Ascending aorta (tissue), 2 donors: ENCODE results near the gene SPECC1L. TPM values are rescaled to one million over a fixed set of nuclear protein-coding genes. Genes with fewer than 3 reads are reported as not detected.
A peak's percentile ranks its signal among the peaks of the same experiment; 100 is the strongest.
"Not testable (repeated sequence)": the region's sequence is repeated elsewhere in the genome, so short reads cannot be mapped to it uniquely, and the experiment has no call there.

Source experiments
- DNase-seq, 2 donors: peaks; one replicate each; pipeline ENCODE4 v3.0.0-alpha.2; 2019; ENCODE audit warnings: low spot score in 2 of 2
- H3K27ac ChIP-seq, 2 donors: fragments of 200-600 bp; sonication (generic); one replicate each; pipeline ENCODE4 v1.5.1; 2016 to 2017; ENCODE audit warnings: mild to moderate bottlenecking in 1 of 2
- H3K27me3 ChIP-seq: fragments of 200-600 bp; sonication (generic); one replicate; pipeline ENCODE4 v1.5.1; 2017
- H3K36me3 ChIP-seq, 2 donors: fragments of 200-600 bp; sonication (generic); one replicate each; pipeline ENCODE4 v1.5.1; 2016
- H3K4me1 ChIP-seq, 2 donors: fragments of 200-600 bp; sonication (generic); one replicate each; pipeline ENCODE4 v1.5.1; 2016 to 2017; ENCODE audit warnings: mild to moderate bottlenecking in 1 of 2
- H3K4me3 ChIP-seq, 2 donors: fragments of 200-600 bp; sonication (generic); one replicate each; pipeline ENCODE4 v1.5.1; 2016 to 2017; ENCODE audit warnings: mild to moderate bottlenecking in 1 of 2
- H3K9me3 ChIP-seq, 2 donors: fragments of 200-600 bp; sonication (generic); one replicate each; pipeline ENCODE4 v1.5.1; 2016
- CTCF ChIP-seq, 3 experiments: fragments of 200-600 bp in 2 of 3; fragments of 450-650 bp in 1 of 3; sonication (generic) in 2 of 3; IDR thresholded peaks; one replicate each; pipeline ENCODE4 v1.5.1; 2016 to 2019; ENCODE audit warnings: antibody characterized with exemption in 3 of 3, mild to moderate bottlenecking in 1 of 3, moderate library complexity in 1 of 3
- intact Hi-C: fragments of 100-400 bp; cut with DNase I; formaldehyde crosslinking; loops from one replicate; pipeline ENCODE4 v1.15.1; 2023
- total RNA-seq: library from RNA; depleted of rRNA; stranded (reverse); fragments of >200 nt; gene quantifications from one replicate; pipeline ENCODE4 v1.1.0, GENCODE V29; 2016

The SPECC1L gene
- total RNA-seq, 1 donor from 2014 or later = 66.9 TPM

- Histone ChIP-seq H3K4me3 (no peak overlapping the region), H3K36me3 (no peaks in the 10 kb centered on the region), H3K9me3 (no peaks in the 10 kb centered on the region), H3K27me3 (no peaks in the 10 kb centered on the region), H3K4me1 (no peaks in the 10 kb centered on the region), H3K27ac (no peak overlapping the region)
- no peak for DNase-seq
- intact Hi-C loops = no loop called here
- no peak for TF ChIP-seq CTCF (IDR thresholded peaks at IDR 0.05)
Measured at GRCh38 chr22:24236656-24237055, 34.0 kb upstream of the SPECC1L start.

GRCh38 chr22:24238101-24238694 is 32.4 kb upstream of the SPECC1L start:
- H3K36me3 ChIP-seq, H3K27ac ChIP-seq, H3K4me1 ChIP-seq: not testable (repeated sequence)

GRCh38 chr22:24240381-24240780 is 30.2 kb upstream of the SPECC1L start:
- peaks cover 3 to 10% of the 10 kb centered on the region in 2 donors for H3K4me1 ChIP-seq
- no peak for DNase-seq
- H3K36me3 ChIP-seq = no peaks in the 10 kb centered on the region
- H3K4me3 ChIP-seq = no peak overlapping the region
- H3K9me3 ChIP-seq = no peaks in the 10 kb centered on the region
- intact Hi-C loops = loop anchor here (10.0 kb wide), 1 partner anchor 136 kb away; no protein-coding TSS in a partner anchor
- no peak overlapping the region for H3K27ac ChIP-seq
- no peaks in the 10 kb centered on the region for H3K27me3 ChIP-seq
- TF ChIP-seq CTCF (IDR thresholded peaks at IDR 0.05) = no peak

More at GRCh38 chr22:24238101-24238694, 32.4 kb upstream of the SPECC1L start:
- H3K27me3 ChIP-seq, DNase-seq, H3K4me3 ChIP-seq, H3K9me3 ChIP-seq, intact Hi-C loops: not testable (repeated sequence)

- intact Hi-C loops = loop anchor here (10.0 kb wide), 1 partner anchor 136 kb away; no protein-coding TSS in a partner anchor
- H3K27me3 ChIP-seq, H3K27ac ChIP-seq, H3K9me3 ChIP-seq, DNase-seq, H3K4me3 ChIP-seq, H3K36me3 ChIP-seq: not testable (repeated sequence)
- peaks cover 11 to 17% of the 10 kb centered on the region in 2 donors for H3K4me1 ChIP-seq
Measured at GRCh38 chr22:24240985-24241692, 29.5 kb upstream of the SPECC1L start.

GRCh38 chr22:24243417-24243816 is 27.2 kb upstream of the SPECC1L start:
- not testable (repeated sequence) for H3K9me3 ChIP-seq, H3K36me3 ChIP-seq, DNase-seq, H3K27me3 ChIP-seq
- peak overlapping the region; percentile 11 to 23 for H3K4me3 ChIP-seq
- H3K27ac ChIP-seq = peak overlapping the region in 1 of 2 donors; percentile 27
- intact Hi-C loops = loop anchor here (10.0 kb wide), 1 partner anchor 139 kb away; no protein-coding TSS in a partner anchor
- H3K4me1 ChIP-seq = peaks cover 18 to 34% of the 10 kb centered on the region in 2 donors

GRCh38 chr22:24244144-24244787 is 26.4 kb upstream of the SPECC1L start:
- intact Hi-C loops = loop anchor here (10.0 kb wide), 1 partner anchor 139 kb away; no protein-coding TSS in a partner anchor
- peaks cover 18 to 34% of the 10 kb centered on the region in 2 donors for H3K4me1 ChIP-seq
- peak overlapping the region; percentile 92 to 93 for H3K27ac ChIP-seq
- no peak for TF ChIP-seq CTCF (IDR thresholded peaks at IDR 0.05)
- H3K27me3 ChIP-seq = no peaks in the 10 kb centered on the region
- no peaks in the 10 kb centered on the region for H3K9me3 ChIP-seq
- no peaks in the 10 kb centered on the region for H3K36me3 ChIP-seq
- peak overlapping the region; percentile 11 to 30 for H3K4me3 ChIP-seq
- no peak for DNase-seq

GRCh38 chr22:24245030-24245431 is 25.6 kb upstream of the SPECC1L start, which contains the start of gene GGT5:
GGT5 (minus strand) TSS chr22:24245082; CDS start chr22:24244725, 357 bp downstream.
- intact Hi-C loops = loop anchor here (10.0 kb wide), 1 partner anchor 140 kb away; no protein-coding TSS in a partner anchor
- peak within 1 kb of the TSS; percentile 11 to 30 for H3K4me3 ChIP-seq
- H3K9me3 ChIP-seq, H3K27me3 ChIP-seq, H3K36me3 ChIP-seq: not testable (repeated sequence)
- peaks cover 18 to 34% of the 10 kb centered on the region in 2 donors for H3K4me1 ChIP-seq
- H3K27ac ChIP-seq = peak within 1 kb of the TSS; percentile 92 to 93
- DNase-seq = peak in 1 of 2 donors; percentile 77

- peaks cover 18 to 34% of the 10 kb centered on the region in 2 donors for H3K4me1 ChIP-seq
- H3K9me3 ChIP-seq, H3K27me3 ChIP-seq, H3K36me3 ChIP-seq: not testable (repeated sequence)
- H3K4me3 ChIP-seq = peak overlapping the region in 1 of 2 donors; percentile 11
- peak in 1 of 2 donors; percentile 92 for DNase-seq
- intact Hi-C loops = loop anchor here (10.0 kb wide), 1 partner anchor 141 kb away; no protein-coding TSS in a partner anchor
- peak overlapping the region; percentile 92 to 93 for H3K27ac ChIP-seq
Measured at GRCh38 chr22:24245584-24246561, 24.8 kb upstream of the SPECC1L start.
